Muscle layer of colon (tissue), 2 donors: ENCODE measurements around the gene EEIG1.

Experiments
- H3K27ac ChIP-seq: one replicate; pipeline ENCODE4 v1.7.0; 2013; ENCODE audit warnings: low read depth, mild to moderate bottlenecking, low read length, moderate library complexity
- H3K27me3 ChIP-seq, 2 donors: one replicate each; pipeline ENCODE4 v1.7.0; 2013; ENCODE audit warnings: low read length in 2 of 2, mild to moderate bottlenecking in 2 of 2; ENCODE audit not compliant: insufficient read depth in 2 of 2, control insufficient read depth in 1 of 2
- H3K36me3 ChIP-seq: one replicate; pipeline ENCODE4 v1.7.0; 2013; ENCODE audit warnings: mild to moderate bottlenecking, low read length; ENCODE audit not compliant: insufficient read depth
- H3K4me1 ChIP-seq: one replicate; pipeline ENCODE4 v1.7.0; 2013; ENCODE audit warnings: mild to moderate bottlenecking, low read length; ENCODE audit not compliant: insufficient read depth
- H3K4me3 ChIP-seq, 2 donors: one replicate each; pipeline ENCODE4 v1.7.0; 2013; ENCODE audit warnings: low read length in 2 of 2, low read depth in 1 of 2, mild to moderate bottlenecking in 1 of 2, moderate library complexity in 1 of 2
- H3K9ac ChIP-seq: one replicate; pipeline ENCODE4 v1.7.0; 2013; ENCODE audit warnings: low read length
- H3K9me3 ChIP-seq: one replicate; pipeline ENCODE4 v1.7.0; 2013; ENCODE audit warnings: mild to moderate bottlenecking, low read length
- donor health status: abdominal sarcoma.
- donor health status: Adenocarcinoma of cecum.

The EEIG1 gene

GRCh38 chr9:127972236-127972871 is 8.4 kb downstream of the EEIG1 start:
- Histone ChIP-seq H3K9me3 (no peaks in the 10 kb centered on the region), H3K27me3 (no peaks in the 10 kb centered on the region), H3K4me1 (peaks cover 99% of the 10 kb centered on the region), H3K4me3 (peak overlapping the region; percentile 17 to 39), H3K9ac (peak overlapping the region; percentile 54), H3K36me3 (no peaks in the 10 kb centered on the region), H3K27ac (peak overlapping the region; percentile 90)

- Histone ChIP-seq H3K9me3 (no peaks in the 10 kb centered on the region), H3K4me1 (peaks cover 99% of the 10 kb centered on the region), H3K9ac (peak overlapping the region; percentile 54), H3K4me3 (peak overlapping the region; percentile 17 to 39), H3K36me3 (no peaks in the 10 kb centered on the region), H3K27me3 (no peaks in the 10 kb centered on the region), H3K27ac (peak overlapping the region; percentile 94)
Measured at GRCh38 chr9:127971357-127972235, 9.2 kb downstream of the EEIG1 start.

- Histone ChIP-seq H3K4me3 (no peak overlapping the region), H3K36me3 (no peaks in the 10 kb centered on the region), H3K9ac (no peak overlapping the region)
Measured at GRCh38 chr9:127970401-127971313, 10.1 kb downstream of the EEIG1 start.

GRCh38 chr9:127968700-127969383 is 11.9 kb downstream of the EEIG1 start:
- peak overlapping the region in 1 of 2 donors; percentile 25 for H3K4me3 ChIP-seq
- peak overlapping the region; percentile 94 for H3K27ac ChIP-seq
- peaks cover 97% of the 10 kb centered on the region for H3K4me1 ChIP-seq
- H3K36me3 ChIP-seq: no peaks in the 10 kb centered on the region
- peak overlapping the region; percentile 63 for H3K9ac ChIP-seq
- H3K27me3 ChIP-seq: no peaks in the 10 kb centered on the region
- H3K9me3 ChIP-seq: no peaks in the 10 kb centered on the region

More at GRCh38 chr9:127970401-127971313, 10.1 kb downstream of the EEIG1 start:
- Histone ChIP-seq H3K9me3 (no peaks in the 10 kb centered on the region), H3K27me3 (no peaks in the 10 kb centered on the region), H3K27ac (peak overlapping the region; percentile 94), H3K4me1 (peaks cover 99% of the 10 kb centered on the region)

GRCh38 chr9:127968042-127968441 is 12.7 kb downstream of the EEIG1 start:
- Histone ChIP-seq H3K27me3 (no peaks in the 10 kb centered on the region), H3K4me3 (peak overlapping the region in 1 of 2 donors; percentile 7), H3K27ac (peak overlapping the region; percentile 94), H3K9ac (peak overlapping the region; percentile 63), H3K4me1 (peaks cover 97% of the 10 kb centered on the region), H3K9me3 (no peaks in the 10 kb centered on the region), H3K36me3 (no peaks in the 10 kb centered on the region)

- Histone ChIP-seq H3K4me3 (peak overlapping the region in 1 of 2 donors; percentile 7), H3K9me3 (no peaks in the 10 kb centered on the region), H3K27ac (peak overlapping the region; percentile 94), H3K9ac (peak overlapping the region; percentile 51), H3K27me3 (no peaks in the 10 kb centered on the region), H3K4me1 (peaks cover 97% of the 10 kb centered on the region), H3K36me3 (no peaks in the 10 kb centered on the region)
Measured at GRCh38 chr9:127967151-127967809, 13.5 kb downstream of the EEIG1 start.

- peak overlapping the region in 1 of 2 donors; percentile 7 for H3K4me3 ChIP-seq
- peak overlapping the region; percentile 3 for H3K9ac ChIP-seq
- H3K36me3 ChIP-seq: no peaks in the 10 kb centered on the region
- H3K9me3 ChIP-seq: no peaks in the 10 kb centered on the region
- no peaks in the 10 kb centered on the region for H3K27me3 ChIP-seq
- H3K27ac ChIP-seq: peak overlapping the region; percentile 94
- H3K4me1 ChIP-seq: peaks cover 97% of the 10 kb centered on the region
Measured at GRCh38 chr9:127966416-127967150, 14.2 kb downstream of the EEIG1 start.

- Histone ChIP-seq H3K36me3 (no peaks in the 10 kb centered on the region), H3K27me3 (no peaks in the 10 kb centered on the region), H3K9me3 (no peaks in the 10 kb centered on the region), H3K4me3 (no peak overlapping the region), H3K9ac (peak overlapping the region; percentile 3), H3K4me1 (peaks cover 99% of the 10 kb centered on the region), H3K27ac (peak overlapping the region; percentile 94)
Measured at GRCh38 chr9:127965953-127966352, 14.8 kb downstream of the EEIG1 start.

GRCh38 chr9:127963359-127964064 is 17.3 kb downstream of the EEIG1 start:
- H3K27me3 ChIP-seq: no peaks in the 10 kb centered on the region
- H3K27ac ChIP-seq: peak overlapping the region; percentile 94
- H3K36me3 ChIP-seq: no peaks in the 10 kb centered on the region
- H3K4me3 ChIP-seq: peak overlapping the region in 1 of 2 donors; percentile 33
- H3K9me3 ChIP-seq: no peaks in the 10 kb centered on the region
- peak overlapping the region; percentile 35 for H3K9ac ChIP-seq
- peaks cover 86% of the 10 kb centered on the region for H3K4me1 ChIP-seq
